SHP77 treated with DMSO at 0.1 percent for 48 hours (cell line): ENCODE data around the gene MYOM3.
"Not testable (repeated sequence)": the region's sequence is repeated elsewhere in the genome, so short reads cannot be mapped to it uniquely, and the experiment has no call there.

Source experiments
- DNase-seq: peaks from one replicate; lab custom pipeline; 2025; lab: John Stamatoyannopoulos, UW

Gene MYOM3

GRCh38 chr1:24030976-24031516 lies 80.9 kb downstream of the MYOM3 start:
- not testable (repeated sequence) for DNase-seq

GRCh38 chr1:24027838-24028468 lies 84.0 kb downstream of the MYOM3 start:
- DNase-seq, result no peak

GRCh38 chr1:24022581-24023361 lies 89.2 kb downstream of the MYOM3 start:
- DNase-seq, result no peak

GRCh38 chr1:24021403-24022266 lies 90.3 kb downstream of the MYOM3 start:
- no peak for DNase-seq

GRCh38 chr1:24020470-24020869 lies 91.5 kb downstream of the MYOM3 start:
- no peak for DNase-seq

GRCh38 chr1:24020025-24020424 lies 91.9 kb downstream of the MYOM3 start:
- no peak for DNase-seq

- no peak for DNase-seq
Observed at GRCh38 chr1:24018611-24019580, 93.0 kb downstream of the MYOM3 start.

DNA sequence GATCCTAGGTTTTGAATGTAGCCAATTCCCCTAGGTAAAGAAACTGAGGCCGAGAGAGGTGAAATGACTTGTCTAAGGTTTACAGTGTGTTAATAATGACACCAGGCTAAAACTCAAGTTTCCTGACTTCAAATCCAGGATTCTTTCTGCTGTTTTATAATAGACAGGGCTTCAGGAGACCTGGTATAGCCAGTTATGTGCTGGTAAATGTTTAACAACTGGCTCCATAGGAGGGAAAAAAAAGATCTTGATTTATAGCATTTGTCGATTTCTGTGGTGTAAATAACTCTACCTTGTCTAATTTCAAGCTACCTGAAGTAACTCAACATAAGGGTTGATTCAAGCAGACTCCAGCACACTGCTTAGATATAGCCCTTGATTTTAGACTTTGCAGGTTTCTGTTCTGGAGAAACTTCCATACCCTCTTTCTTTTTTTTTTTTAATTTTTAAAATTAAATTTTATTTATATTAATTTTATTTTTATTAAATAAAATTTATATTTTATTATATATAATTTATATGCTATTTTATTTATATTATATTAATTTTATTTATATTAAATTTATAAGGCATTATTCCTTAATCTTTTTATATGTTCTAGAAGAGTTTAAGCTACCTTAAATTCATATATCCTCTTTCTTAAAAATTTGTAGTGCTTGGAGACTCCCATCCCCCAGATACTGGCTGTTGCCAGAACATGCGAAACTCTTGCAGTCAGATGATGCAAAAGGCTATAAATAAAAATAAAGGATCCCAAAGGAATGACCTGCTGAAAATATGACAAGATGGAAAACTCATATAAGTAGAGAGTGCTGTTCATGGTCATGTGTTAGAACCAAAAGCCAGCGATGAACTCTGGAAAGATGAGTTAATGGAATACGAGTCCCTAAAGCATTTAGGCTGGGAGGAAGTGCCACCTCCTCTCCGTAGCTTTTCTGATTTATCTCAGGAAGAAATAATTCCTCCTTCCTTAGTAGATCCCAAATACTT lies 96.4 kb downstream of the MYOM3 start:
- DNase-seq, result no peak

DNA sequence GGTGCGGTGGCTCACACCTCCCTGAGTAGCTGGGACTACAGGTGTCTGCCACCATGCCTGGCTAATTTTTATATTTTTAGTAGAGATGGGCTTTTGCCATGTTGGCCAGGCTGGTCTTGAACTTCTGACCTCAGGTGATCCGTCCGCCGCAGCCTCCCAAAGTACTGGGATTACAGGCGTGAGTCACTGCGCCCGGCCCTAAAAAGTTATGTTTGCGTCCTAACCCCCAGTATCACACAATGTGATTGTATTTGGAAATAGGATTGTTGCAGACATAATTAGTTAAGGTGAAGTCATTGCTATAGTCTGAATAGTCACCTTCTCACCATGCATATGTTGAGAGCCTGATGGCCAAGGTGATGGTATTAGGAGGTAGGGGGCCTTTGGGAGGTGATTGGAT lies 99.1 kb downstream of the MYOM3 start:
- not testable (repeated sequence) for DNase-seq

- no peak for DNase-seq
Observed at GRCh38 chr1:24010650-24011049, 101.3 kb downstream of the MYOM3 start.

GRCh38 chr1:24009406-24009805 lies 102.5 kb downstream of the MYOM3 start:
- DNase-seq, result no peak

- DNase-seq, result not testable (repeated sequence)
Observed at GRCh38 chr1:24008574-24009184, 103.3 kb downstream of the MYOM3 start.

- DNase-seq, result no peak
Observed at GRCh38 chr1:24007079-24007478, 104.9 kb downstream of the MYOM3 start.
